Peyer's patch (tissue), 4 donors: ENCODE measurements around the gene ZNF710. TPM values are rescaled to one million over a fixed set of nuclear protein-coding genes. Genes with fewer than 3 reads are reported as not detected.

Experiments used
- DNase-seq, 3 donors: peaks; one replicate each; pipeline ENCODE4 v3.0.0-alpha.2; 2017 to 2019
- H3K27ac ChIP-seq, 4 donors: fragments of 200-600 bp; sonication (generic); one replicate each; pipeline ENCODE4 v1.5.1; 2016 to 2019
- H3K27me3 ChIP-seq, 2 donors: fragments of 200-600 bp; sonication (generic); one replicate each; pipeline ENCODE4 v1.5.1; 2019
- H3K36me3 ChIP-seq, 3 donors: fragments of 200-600 bp; sonication (generic); one replicate each; pipeline ENCODE4 v1.5.1; 2016 to 2019
- H3K4me1 ChIP-seq, 4 donors: fragments of 200-600 bp; sonication (generic); one replicate each; pipeline ENCODE4 v1.5.1; 2016 to 2019
- H3K4me3 ChIP-seq, 4 donors: fragments of 200-600 bp; sonication (generic); 1 replicate in 3 of 4; 2 replicates in 1 of 4; pipeline ENCODE4 v1.5.1; 2016 to 2019; ENCODE audit warnings: mild to moderate bottlenecking in 1 of 4
- H3K9me3 ChIP-seq, 4 donors: fragments of 200-600 bp; sonication (generic); one replicate each; pipeline ENCODE4 v1.5.1; 2016 to 2019; ENCODE audit warnings: mild to moderate bottlenecking in 1 of 4
- CTCF ChIP-seq, 6 experiments: fragments of 450-650 bp in 4 of 6; fragments of 200-600 bp in 2 of 6; sonication (generic) in 1 of 6; IDR thresholded peaks; one replicate each; pipeline ENCODE4 v1.5.1; 2017 to 2019; ENCODE audit warnings: antibody characterized with exemption in 6 of 6, mild to moderate bottlenecking in 3 of 6, moderate library complexity in 1 of 6
- POLR2A ChIP-seq, 2 donors: fragments of 450-650 bp; IDR thresholded peaks; one replicate each; pipeline ENCODE4 v1.5.1; 2017; ENCODE audit warnings: antibody characterized with exemption in 2 of 2, mild to moderate bottlenecking in 2 of 2, moderate library complexity in 2 of 2
- total RNA-seq, 4 donors: library from RNA; depleted of rRNA; stranded (reverse); fragments of >200 nt; gene quantifications; one replicate each; pipeline ENCODE4 v1.1.0, GENCODE V29; 2016

ZNF710 gene
- total RNA-seq, 4 donors from 2014 or later, result 19.8 to 31.3 (median 23.2) TPM

- H3K9me3 ChIP-seq, result no peaks in the 10 kb centered on the region
- no peaks in the 10 kb centered on the region for H3K36me3 ChIP-seq
- peak overlapping the region in 1 of 4 donors; percentile 73 for H3K4me3 ChIP-seq
- H3K27ac ChIP-seq, result peak overlapping the region; percentile 66 to 98 (median 95)
- TF ChIP-seq POLR2A (IDR thresholded peaks at IDR 0.05) (no peak), CTCF (IDR thresholded peaks at IDR 0.05) (no peak)
- peaks cover 9 to 62% (median 12%) of the 10 kb centered on the region in 4 donors for H3K4me1 ChIP-seq
- DNase-seq, result peak in 2 of 3 donors; percentile 46 to 72
- no peaks in the 10 kb centered on the region for H3K27me3 ChIP-seq
Observed at GRCh38 chr15:90099868-90100831, 99.0 kb downstream of the ZNF710 start.

GRCh38 chr15:90101130-90101968 lies 100.2 kb downstream of the ZNF710 start:
- H3K4me1 ChIP-seq, result peaks cover 6 to 52% (median 10%) of the 10 kb centered on the region in 4 donors
- H3K36me3 ChIP-seq, result no peaks in the 10 kb centered on the region
- peak; percentile 59 to 75 (median 65) for DNase-seq
- H3K27ac ChIP-seq, result peak overlapping the region; percentile 89 to 98 (median 95)
- TF ChIP-seq POLR2A (IDR thresholded peaks at IDR 0.05) (no peak), CTCF (IDR thresholded peaks at IDR 0.05) (no peak)
- peak overlapping the region; percentile 73 to 99 (median 88) for H3K4me3 ChIP-seq
- H3K9me3 ChIP-seq, result no peaks in the 10 kb centered on the region
- no peaks in the 10 kb centered on the region for H3K27me3 ChIP-seq

GRCh38 chr15:90101969-90102890 lies 101.1 kb downstream of the ZNF710 start, which contains the start of gene IDH2:
Gene IDH2, minus strand, starts transcription at chr15:90102468. Its CDS starts 78 bp downstream, at chr15:90102390.
- Histone ChIP-seq H3K9me3 (no peaks in the 10 kb centered on the region), H3K4me3 (peak within 1 kb of the TSS; percentile 73 to 99 (median 88)), H3K27ac (peak within 1 kb of the TSS; percentile 89 to 98 (median 95)), H3K36me3 (no peaks in the 10 kb centered on the region), H3K4me1 (peaks cover 6 to 49% (median 10%) of the 10 kb centered on the region in 4 donors), H3K27me3 (no peaks in the 10 kb centered on the region)
- TF ChIP-seq POLR2A (IDR thresholded peaks at IDR 0.05) (peak; percentile 78 to 95), CTCF (IDR thresholded peaks at IDR 0.05) (peak in 3 of 6 experiments; percentile 1 to 6 (median 6))
- peak; percentile 68 to 89 (median 89) for DNase-seq

GRCh38 chr15:90103701-90104329 lies 102.7 kb downstream of the ZNF710 start:
- H3K27ac ChIP-seq, result peak overlapping the region in 2 of 4 donors; percentile 18 to 22
- no peak overlapping the region for H3K4me3 ChIP-seq

More at GRCh38 chr15:90103701-90104329, 102.7 kb downstream of the ZNF710 start:
- DNase-seq, result no peak
- no peaks in the 10 kb centered on the region for H3K9me3 ChIP-seq
- H3K4me1 ChIP-seq, result peaks cover 0 to 33% (median 3%) of the 10 kb centered on the region in 4 donors
- no peaks in the 10 kb centered on the region for H3K36me3 ChIP-seq
- TF ChIP-seq CTCF (IDR thresholded peaks at IDR 0.05) (no peak), POLR2A (IDR thresholded peaks at IDR 0.05) (no peak)
- H3K27me3 ChIP-seq, result no peaks in the 10 kb centered on the region
